Stimulated activated CD8-positive, alpha-beta memory T cell treated with anti-CD3 and anti-CD28 coated beads, Interleukin-7, amount 100 ng/mL, for 1 hour (primary cell): ENCODE data around the gene DIAPH2.
"Not testable (repeated sequence)": the region's sequence is repeated elsewhere in the genome, so short reads cannot be mapped to it uniquely, and the experiment has no call there.

ENCODE experiments used
- DNase-seq, 2 donors: peaks; one replicate each; pipeline ENCODE4 v3.0.0-alpha.2; 2020; ENCODE audit warnings: low read depth in 2 of 2

DIAPH2 gene

DNA sequence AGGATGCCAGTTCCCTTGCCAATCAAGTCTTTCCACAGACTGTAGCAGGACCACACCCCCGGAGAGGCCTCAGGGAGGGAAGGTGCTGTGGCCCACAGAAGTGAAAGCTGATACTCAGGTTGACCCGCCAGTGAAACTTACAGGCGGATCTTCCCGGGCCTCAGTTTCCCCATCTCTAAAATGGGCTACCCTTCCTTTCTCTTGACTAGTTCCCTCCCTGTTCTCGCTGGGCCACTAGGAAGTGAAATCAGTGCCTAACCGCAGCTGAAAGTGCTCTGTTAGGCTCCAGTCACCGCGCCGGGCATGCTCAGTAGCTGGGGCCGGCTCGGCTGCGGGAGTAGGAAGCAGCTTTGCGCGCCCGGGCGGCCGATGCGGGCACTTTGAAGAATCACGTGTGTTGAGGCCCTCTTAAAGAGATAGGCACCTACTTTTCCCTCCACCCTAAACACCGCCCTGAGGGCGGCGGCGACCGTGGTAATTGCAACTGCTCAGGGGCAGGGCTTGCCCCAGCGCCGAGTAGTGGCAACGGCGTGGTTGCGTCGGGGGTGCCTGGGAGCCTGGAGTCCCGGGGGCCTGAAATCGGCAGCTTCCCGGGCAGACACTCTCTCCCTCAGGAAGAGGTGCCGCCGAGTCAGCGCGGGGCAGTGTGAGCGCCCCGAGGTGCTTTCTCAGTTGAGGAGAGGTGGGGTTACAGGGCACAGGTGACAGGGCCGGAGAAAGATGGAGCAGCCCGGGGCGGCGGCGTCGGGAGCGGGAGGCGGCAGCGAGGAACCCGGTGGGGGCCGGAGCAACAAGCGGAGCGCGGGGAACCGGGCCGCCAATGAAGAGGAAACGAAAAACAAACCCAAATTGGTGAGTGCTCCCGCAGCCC is at the start of gene DIAPH2:
TSS of gene DIAPH2 (plus strand) at position 504 of the 871 bp plus-strand sequence.
- peak; percentile 21 to 45 for DNase-seq

DNA sequence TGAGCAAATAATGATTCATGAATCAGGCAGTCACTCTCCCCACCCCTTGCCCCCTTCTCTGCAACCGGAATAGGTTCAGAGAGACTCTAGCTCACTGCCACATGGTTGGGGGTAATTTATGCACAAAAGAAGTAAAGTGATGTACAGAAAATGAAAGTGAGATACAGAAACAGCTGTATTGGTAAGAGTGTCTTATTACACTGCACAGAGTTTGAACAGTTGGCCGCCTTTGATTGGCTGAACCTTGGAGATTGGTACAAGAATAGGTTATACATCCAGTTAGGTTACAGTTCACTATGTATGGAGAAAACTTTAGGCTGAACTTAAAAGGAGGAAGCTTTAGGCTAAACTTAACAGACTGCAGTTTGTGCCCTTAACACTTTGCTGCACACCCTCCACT is 34.6 kb upstream of the DIAPH2 start:
- no peak for DNase-seq

DNA sequence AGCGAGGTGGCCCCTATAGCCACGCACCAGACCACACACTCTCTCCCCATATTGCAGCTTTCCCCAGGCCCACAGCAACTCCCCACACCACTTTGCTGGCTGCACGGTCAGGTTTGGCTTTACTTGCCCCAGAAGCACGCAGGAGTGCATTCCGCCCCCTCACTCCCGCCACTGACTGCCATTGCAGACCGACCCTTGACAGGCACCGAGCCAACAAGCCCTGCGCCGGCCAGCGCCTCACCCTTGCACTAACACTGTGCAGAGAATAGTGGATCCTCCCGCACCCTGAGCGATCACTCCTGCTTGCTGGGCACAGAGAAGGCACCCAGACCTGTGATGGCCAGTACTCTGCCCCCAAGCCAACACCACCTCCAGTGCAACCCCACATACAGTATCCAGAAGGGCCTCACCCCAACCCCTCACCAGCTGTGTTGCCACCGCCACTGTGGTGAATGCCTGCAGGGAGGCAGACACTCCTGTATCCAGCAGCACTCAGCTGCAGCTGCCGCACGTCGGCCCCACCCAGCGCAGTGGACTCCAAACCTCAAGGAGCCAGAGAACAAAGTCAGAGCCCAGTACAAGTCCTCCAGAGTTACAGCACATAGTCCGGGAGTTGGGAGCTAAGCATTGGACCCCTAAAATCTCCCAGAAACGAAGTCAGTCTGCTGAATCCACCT is 28.6 kb upstream of the DIAPH2 start:
- DNase-seq, result no peak

DNA sequence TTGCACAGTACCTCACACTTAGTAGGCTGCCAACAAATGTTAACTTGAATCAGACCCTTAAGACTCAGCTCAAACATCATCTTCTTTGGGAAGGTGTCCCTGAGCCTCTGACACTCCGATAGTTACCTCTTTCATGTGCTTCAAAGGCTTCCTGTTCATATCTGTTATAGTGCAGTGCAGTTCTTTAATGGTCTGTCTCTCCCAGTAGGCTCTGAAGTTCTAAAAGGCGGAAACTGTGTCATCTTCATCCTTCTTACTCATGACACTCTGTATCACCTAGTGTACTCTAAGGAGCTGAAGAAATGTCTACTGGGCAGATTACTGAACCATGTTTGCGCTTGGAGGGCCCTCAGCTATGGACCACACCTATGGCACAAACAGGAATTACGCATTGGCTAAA is 2.1 kb upstream of the DIAPH2 start:
- no peak for DNase-seq

DNA sequence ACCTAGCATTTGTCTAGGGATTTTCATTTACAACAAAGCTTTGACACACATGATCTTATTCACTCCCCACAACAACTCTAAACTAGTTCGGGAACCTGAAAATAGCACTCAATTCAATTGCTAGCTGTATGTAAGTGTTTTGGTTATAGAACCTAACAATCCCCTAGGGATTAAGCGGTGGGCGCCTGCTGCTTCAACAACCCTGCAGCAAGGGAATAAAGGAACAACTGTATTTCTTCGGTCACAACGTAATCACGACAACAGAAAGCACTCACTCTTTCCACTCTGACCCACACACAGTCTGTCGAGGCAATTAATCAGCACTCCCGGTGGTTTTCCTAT is 674 bp upstream of the DIAPH2 start:
- no peak for DNase-seq

DNA sequence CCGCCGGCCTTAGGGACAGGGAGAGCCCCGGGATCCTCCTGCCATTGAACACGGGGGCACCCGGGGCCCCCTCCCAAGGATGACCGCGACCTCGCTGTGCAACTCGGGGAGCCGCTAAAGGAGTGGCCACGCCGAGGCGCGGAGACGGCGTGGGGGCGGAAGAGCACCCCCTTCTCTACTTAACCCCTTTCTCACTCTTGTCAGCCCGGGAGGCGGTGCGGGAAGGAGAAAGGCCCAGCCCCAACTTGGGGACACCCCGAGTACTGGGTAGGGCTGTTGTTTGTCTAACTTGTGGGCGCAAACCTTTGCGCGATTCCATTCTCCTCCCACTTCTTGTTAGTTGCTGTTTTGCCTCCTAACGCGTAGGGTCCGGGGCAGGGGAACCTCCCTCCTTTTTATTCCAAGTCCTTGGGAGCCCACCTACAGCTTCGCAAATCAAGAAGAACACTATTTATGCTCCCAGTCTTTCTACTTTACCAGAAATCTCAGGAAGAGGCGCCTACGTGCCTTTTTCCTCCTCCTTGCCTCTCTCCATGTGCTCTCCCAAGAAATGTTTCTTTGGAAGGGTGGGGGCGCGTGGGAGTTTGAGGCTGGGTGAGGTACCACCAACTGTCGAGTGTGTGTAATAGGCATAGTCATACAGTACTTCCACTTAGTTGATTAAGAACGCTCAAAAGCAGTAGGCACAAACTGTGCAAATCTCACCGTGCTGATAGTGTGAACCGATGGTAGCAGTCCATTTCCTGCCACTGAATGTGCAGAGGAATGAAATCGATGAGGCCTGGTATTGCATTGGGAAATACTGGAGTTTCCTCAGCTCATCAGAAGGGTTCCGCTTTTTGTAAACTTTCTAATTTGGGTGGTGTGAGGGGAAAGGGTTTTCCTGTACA is 813 bp downstream of the DIAPH2 start:
- no peak for DNase-seq

DNA sequence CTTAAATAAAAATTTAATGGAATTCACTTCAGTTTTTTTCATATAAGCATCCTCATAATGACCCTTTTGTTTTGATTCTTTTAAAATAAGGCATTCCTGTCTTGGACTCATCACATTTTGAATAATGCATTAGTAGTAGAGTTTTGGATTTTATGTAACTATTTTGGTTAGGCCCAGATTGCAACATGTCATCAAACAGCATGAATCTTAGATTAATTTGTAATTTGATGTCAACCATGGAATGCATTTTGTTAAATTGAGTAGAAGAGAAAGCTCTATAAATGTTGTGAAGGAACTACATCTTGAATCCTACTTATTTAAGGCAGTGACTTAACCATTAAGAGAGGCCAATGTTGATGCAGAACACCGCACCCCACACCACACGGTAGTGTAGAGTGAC is 3.1 kb downstream of the DIAPH2 start:
- DNase-seq, result no peak

DNA sequence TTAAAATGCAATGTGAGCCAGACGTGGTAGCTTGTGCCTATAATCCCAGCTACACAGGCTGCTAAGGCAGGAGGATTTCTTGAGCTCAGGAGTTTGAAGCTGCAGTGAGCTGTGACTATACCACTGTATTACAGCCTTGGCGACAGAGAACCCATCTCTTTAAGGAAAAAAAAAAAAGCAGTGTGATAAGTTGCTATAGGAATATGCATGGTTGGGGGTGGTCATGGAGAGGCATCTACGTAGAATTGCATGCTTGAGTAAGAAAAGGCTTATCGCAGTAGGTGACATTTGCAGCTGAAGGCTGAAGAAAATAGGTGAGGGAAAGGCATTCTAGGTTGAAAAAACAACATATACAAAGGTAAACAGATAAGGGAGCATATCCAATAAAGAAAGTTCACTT is 4.1 kb downstream of the DIAPH2 start:
- DNase-seq, result no peak

DNA sequence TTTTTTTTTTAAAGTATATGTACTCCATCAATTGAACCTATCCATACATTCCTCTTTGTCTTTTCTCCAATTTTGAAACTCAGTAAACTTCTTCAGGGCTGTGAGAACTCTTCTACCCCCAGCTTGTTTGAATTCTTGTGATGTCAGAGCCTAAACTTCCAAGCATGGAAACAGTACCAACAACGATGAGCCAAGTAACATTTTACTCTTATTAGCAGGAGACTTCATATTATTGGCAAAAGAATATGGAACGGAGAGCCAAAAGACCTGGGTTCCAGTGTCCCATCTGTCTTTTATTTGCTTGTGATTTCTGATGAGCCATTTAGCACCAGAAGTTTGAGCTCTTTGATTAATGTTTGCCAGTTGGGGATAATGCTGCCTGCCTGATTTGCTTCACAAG is 5.3 kb downstream of the DIAPH2 start:
- DNase-seq, result no peak

DNA sequence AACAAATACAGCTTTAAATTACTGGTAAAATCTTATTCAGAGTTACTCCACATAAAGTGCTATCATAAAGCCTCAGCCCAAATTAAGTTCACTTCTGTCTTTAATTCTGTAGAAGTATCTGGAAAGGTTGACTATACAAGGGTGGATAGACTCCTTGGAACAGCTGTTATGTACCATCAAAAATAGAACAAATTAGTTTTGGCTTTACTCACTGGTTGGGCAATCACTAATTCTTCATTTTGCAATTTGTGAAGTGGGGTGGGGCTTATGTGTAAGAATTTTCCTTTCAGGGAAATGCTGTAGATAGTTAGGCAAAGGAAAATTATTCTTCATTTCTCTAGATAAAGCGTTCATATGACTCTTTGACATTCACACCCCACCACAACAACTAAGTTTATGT is 7.8 kb downstream of the DIAPH2 start:
- no peak for DNase-seq

DNA sequence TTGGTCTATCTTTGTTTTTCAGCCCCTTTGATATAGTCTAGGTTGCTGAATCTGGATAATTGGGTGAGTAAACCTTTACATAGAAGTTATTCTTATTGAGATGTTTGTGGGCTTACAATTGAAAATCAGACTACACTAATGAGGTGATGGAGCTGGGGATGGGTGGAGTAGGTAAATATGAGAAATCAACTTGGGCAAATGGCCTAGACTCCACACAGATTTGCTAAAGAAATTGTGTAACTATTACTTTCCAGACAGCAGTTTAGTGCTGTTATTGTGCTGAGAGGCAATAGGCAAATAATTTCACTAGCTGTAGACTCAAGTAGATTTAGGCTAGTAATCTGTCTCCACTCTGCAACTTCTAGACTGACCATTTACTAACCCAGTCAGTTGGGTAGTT is 8.2 kb downstream of the DIAPH2 start:
- DNase-seq, result no peak

DNA sequence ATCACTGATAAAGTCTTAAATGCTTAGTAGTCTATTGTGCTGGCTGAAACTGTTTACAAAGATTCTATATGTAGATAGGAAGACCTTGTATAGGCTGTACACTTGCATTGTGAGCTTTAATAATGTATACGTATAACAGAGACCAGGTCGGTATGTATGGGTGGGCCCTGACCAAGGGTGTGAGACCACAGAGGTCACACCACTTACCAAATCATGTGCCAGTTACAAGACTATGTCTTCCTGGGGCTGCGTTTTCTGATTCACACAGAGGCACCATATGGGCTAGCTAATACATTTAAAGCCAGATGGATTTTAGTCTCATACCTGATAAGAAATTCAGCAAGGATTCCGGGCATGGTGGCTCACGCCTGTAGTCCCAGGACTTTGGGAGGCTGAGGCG is 8.8 kb downstream of the DIAPH2 start:
- DNase-seq, result no peak

DNA sequence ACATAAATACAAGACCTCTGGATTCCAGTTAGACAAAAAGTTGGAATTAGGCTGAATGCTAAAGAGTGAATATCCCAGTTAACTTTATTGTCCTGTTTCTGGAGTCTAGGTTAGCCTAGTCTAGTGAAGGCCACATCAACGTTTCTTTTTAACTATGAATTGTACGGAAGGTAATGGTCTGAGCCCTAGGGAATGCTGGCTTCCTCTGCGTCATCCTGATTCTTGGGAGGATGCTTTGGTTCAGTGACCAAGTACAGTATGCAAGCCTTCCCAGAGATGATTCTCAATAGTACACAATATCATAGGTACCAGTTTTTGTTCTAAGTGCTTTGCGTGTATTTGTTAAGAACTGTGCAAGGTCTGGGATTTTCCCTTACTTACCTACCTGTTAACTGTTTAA is 11.8 kb downstream of the DIAPH2 start:
- DNase-seq, result no peak

DNA sequence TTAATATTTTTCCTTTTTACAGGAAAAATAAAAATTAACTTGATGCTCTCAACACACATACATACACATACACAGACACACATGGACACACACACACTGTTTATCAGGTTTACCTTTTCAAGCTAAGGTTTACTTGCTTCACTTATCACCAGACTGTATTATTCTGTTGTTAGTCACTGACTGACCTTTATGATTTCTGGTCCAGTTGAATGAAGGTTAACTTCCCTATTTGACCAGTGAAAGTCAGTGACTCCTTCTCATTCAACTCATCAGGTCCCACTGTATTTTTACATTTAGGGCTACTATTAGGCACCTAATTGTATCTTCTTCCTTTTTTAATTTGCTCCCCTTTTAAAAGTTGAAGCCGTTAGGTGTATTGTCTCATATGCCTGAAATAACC is 16.0 kb downstream of the DIAPH2 start:
- no peak for DNase-seq

DNA sequence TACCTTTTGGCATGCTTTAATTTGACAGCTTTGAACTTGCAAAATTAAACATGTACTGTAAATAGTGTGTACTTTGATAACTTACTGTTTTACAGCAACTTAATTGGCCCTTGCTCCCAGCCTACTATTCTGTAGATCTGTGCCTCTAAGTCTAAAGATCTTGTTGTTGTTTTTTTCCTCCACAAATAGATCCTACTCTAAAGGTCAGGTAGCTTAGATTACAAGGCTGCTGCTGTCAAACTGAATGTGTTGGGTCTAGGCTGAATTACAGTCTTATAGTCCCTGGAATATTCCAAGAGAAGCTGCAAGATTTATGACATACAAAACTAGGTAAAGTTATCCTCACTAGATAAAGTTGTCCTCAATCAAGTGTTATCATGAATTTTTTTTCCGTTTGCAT is 18.7 kb downstream of the DIAPH2 start:
- DNase-seq, result no peak

DNA sequence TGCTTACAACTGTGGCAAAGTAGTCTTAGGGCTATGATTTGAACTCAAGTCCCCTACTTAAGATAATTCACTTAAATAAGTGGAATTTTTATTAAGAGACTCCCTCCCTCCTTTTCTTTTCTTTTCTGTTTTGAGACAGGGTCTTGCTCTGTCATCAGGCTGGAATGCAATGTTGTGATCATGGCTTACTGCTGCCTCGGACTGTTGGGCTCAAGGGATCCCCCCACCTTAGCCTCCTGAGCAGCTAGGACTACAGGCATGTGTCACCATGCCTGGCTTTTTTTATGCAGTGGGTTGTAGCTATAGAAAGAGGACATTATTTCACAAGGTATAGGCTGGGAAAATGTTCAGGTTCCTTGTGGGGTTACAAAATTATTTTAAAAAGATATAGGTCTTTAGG is 19.2 kb downstream of the DIAPH2 start:
- DNase-seq, result no peak

DNA sequence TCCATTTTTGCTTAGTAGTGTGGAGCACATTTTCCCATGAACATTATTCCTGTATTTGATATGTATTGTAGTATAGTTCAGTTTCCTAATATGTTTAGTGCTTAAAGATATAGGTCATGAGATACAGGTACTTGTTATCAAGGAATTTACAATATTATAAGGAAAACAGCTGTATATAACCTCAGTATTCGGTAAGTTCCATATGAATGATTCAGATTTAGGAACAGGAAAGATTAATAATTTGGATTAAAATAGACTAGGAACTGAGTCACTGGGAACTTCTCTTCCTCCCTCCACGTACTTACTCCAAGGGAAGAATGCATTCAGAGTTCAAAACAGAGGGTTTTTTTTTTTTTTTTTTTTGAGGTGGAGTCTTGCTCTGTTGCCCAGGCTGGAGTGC is 20.0 kb downstream of the DIAPH2 start:
- DNase-seq, result no peak

DNA sequence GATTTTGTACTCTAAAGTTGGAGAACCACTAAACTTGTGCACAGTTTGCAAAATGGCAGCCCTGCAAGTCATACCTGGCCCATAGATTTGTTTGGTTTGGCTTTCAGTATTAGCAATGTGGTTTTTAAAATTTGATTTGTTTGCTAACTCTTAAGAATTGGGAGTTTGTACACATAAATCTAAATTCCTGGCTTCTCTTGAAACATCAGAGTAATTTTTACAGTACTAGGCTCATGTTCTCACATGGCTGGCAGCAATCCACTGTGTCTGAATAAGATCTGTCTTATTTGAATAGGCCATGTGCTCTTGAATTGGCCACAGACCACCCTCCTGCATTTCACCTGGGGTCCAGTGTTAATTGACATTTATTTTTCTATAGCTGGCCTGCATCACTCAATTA is 21.3 kb downstream of the DIAPH2 start:
- DNase-seq, result no peak

DNA sequence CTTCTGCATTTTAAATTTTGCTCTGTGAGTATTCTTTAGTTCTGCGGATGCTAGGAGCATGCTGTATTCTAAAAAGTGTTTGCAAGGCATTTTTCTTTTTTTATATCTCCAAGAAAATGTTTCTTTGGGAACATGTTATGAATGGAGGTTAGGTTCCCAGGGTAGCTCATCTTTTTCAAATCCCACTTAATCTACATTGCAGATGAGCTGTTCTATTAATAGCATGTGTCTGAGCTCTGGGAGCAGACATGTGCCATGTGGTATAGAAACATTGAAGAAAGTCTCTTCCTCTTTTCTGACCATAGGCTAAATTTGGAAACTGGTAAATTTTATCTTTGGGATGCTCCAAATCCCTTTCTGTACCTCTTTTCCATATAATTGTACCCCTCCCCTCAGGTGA is 23.2 kb downstream of the DIAPH2 start:
- DNase-seq, result no peak

DNA sequence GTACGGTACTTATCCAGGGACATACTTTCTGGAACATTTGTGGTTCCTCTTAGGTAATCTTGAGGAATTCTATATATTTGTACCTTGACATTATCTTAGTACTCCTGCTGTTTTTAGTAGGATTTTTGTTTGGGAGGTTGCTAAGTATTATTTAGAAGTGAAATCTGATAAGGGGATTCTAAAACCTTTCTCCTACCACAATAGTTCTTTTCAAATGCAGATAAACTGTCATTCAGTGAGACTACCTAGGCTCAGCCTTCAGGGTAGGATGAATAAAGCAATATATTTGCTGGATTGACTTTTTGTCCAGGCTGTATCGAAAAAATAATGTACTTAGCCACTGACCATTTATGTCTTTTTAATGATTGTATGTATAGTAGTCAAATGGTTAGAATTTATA is 25.4 kb downstream of the DIAPH2 start:
- DNase-seq, result no peak

DNA sequence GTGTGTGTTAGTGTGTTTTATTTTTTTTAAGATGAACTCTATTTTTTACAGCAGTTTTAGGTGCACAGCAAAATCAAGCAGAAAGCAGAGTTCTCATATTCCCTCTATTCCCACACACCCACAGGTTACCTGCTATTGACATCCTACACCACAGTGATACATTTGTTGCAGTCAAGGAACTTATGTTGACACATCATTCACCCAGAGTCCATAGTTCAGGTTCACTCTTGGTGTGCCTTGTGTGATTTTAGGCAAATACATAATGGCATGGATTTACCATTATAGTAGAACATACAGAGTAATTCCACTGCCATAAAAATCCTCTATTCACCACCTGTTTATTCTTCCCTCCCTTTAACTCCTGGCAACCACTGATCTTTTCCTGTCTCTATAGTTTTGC is 28.7 kb downstream of the DIAPH2 start:
- no peak for DNase-seq

DNA sequence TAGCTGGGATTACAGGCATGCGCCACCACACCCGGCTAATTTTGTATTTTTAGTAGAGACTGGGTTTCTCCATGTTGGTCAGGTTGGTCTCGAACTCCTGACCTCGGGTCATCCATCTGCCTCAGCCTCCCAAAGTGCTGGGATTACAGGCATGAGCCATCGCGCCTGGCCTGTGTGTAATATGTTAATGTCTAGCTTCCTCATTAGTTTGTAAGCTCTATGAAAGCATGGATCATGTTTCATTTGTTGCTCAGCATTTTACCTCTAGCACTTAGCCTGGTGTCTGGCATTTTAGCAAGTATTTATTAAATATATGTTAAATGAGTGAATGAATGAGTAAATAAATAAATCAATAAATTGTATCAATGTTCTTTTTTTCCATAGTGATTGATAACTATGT is 29.8 kb downstream of the DIAPH2 start:
- not testable (repeated sequence) for DNase-seq

DNA sequence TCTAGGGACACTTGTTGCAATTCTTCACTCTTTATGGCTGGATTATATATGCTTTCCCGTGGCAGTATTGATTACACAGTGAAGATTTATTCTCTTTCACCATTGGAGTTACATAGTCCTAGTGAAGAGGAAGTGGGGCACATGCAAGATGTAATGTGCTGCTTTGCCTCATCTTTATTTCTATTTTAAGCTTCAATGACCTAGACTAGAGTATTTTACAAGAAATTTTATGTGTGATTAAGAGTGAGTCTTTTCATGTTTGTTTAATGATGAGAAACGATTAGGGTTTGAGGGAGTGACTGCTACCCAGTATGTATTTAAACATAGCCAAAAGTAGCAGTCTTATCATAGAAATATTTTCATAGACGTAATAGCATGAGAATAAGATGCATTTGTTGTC is 30.8 kb downstream of the DIAPH2 start:
- no peak for DNase-seq
